Hematopoietic multipotent progenitor cell treated with erythropoietin and hydrocortisone succinate and interleukin-3 and kit ligand, for 8 days (in vitro differentiated cells): Measurements from ENCODE around the gene ARHGAP22.

Source experiments
- DNase-seq: peaks from one replicate; pipeline ENCODE4 v3.0.0-alpha.2; 2015

Gene ARHGAP22

GRCh38 chr10:48459270-48460150 lies 145.4 kb downstream of the ARHGAP22 start:
- no peak for DNase-seq

GRCh38 chr10:48458662-48459048 lies 146.2 kb downstream of the ARHGAP22 start:
- DNase-seq: no peak

GRCh38 chr10:48457949-48458661 lies 146.8 kb downstream of the ARHGAP22 start:
- no peak for DNase-seq

- peak; percentile 41 for DNase-seq
Measured at GRCh38 chr10:48456808-48457761, 147.8 kb downstream of the ARHGAP22 start.

GRCh38 chr10:48456361-48456804 lies 148.5 kb downstream of the ARHGAP22 start:
- DNase-seq: peak; percentile 66

GRCh38 chr10:48455392-48456151 lies 149.3 kb downstream of the ARHGAP22 start:
- DNase-seq: no peak

GRCh38 chr10:48455055-48455391 lies 149.8 kb downstream of the ARHGAP22 start:
- no peak for DNase-seq

- no peak for DNase-seq
Measured at GRCh38 chr10:48454302-48455054, 150.4 kb downstream of the ARHGAP22 start.

- DNase-seq: no peak
Measured at GRCh38 chr10:48453451-48454301, 151.2 kb downstream of the ARHGAP22 start.

- no peak for DNase-seq
Measured at GRCh38 chr10:48452879-48453412, 151.9 kb downstream of the ARHGAP22 start.

GRCh38 chr10:48451969-48452878 lies 152.6 kb downstream of the ARHGAP22 start:
- no peak for DNase-seq

GRCh38 chr10:48450741-48451466 lies 154.0 kb downstream of the ARHGAP22 start:
- DNase-seq: no peak

- no peak for DNase-seq
Measured at GRCh38 chr10:48450233-48450740, 154.6 kb downstream of the ARHGAP22 start.

- DNase-seq: no peak
Measured at GRCh38 chr10:48449501-48450232, 155.2 kb downstream of the ARHGAP22 start.

- DNase-seq: no peak
Measured at GRCh38 chr10:48448796-48449195, 156.1 kb downstream of the ARHGAP22 start.

- DNase-seq: no peak
Measured at GRCh38 chr10:48447356-48448215, 157.3 kb downstream of the ARHGAP22 start.
